HEK293 (cell line): ENCODE measurements around the gene RECQL.

Experiments used
- SP2 ChIP-seq: fragments of 450-650 bp; formaldehyde crosslinking; IDR thresholded peaks from 2 replicates; pipeline ENCODE4 v1.5.1; 2016; ENCODE audit warnings: missing biosample characterization, missing genetic modification characterization
- ZNF366 ChIP-seq: fragments of 450-650 bp; formaldehyde crosslinking; conservative IDR thresholded peaks from 2 replicates; pipeline ENCODE4 v1.5.1; 2016; ENCODE audit warnings: missing biosample characterization, missing genetic modification characterization
- ZNF530 ChIP-seq: fragments of 450-650 bp; formaldehyde crosslinking; IDR thresholded peaks from 2 replicates; pipeline ENCODE4 v1.5.1; 2016; ENCODE audit warnings: low read depth, missing biosample characterization, missing genetic modification characterization
- TF ChIP-seq, protein P1 (sequence below): fragments of 450-650 bp; formaldehyde crosslinking; IDR thresholded peaks from 2 replicates; pipeline ENCODE4 v1.5.1; 2016; ENCODE audit warnings: missing biosample characterization, missing genetic modification characterization
- TF ChIP-seq, protein P2 (sequence below): fragments of 450-650 bp; formaldehyde crosslinking; IDR thresholded peaks from 2 replicates; pipeline ENCODE4 v1.5.1; 2016; ENCODE audit warnings: missing biosample characterization, missing genetic modification characterization

DNA sequence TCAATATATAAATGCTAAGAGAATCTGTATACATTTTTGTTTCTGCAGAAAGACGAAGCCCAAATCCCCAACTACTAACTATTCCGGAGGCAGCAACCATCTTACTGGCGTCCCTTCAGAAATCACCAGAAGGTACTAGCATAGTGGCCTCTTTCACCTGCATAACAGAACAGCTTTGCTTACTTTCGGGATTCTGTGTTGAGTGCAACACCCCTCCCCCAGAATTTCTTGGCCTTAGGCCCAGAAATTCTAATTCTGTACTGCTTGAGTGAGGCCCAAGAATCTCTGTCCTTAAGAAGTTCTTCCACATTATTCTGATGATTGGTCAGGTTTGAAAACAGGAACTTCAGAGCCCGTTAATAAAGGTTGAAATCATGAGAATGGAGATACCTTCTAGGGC lies 27.5 kb upstream of the RECQL start:
- TF ChIP-seq, protein P1, sequence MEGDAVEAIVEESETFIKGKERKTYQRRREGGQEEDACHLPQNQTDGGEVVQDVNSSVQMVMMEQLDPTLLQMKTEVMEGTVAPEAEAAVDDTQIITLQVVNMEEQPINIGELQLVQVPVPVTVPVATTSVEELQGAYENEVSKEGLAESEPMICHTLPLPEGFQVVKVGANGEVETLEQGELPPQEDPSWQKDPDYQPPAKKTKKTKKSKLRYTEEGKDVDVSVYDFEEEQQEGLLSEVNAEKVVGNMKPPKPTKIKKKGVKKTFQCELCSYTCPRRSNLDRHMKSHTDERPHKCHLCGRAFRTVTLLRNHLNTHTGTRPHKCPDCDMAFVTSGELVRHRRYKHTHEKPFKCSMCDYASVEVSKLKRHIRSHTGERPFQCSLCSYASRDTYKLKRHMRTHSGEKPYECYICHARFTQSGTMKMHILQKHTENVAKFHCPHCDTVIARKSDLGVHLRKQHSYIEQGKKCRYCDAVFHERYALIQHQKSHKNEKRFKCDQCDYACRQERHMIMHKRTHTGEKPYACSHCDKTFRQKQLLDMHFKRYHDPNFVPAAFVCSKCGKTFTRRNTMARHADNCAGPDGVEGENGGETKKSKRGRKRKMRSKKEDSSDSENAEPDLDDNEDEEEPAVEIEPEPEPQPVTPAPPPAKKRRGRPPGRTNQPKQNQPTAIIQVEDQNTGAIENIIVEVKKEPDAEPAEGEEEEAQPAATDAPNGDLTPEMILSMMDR (tag by site-specific recombination): no peak
- TF ChIP-seq ZNF366 (tag by site-specific recombination): no peak
- TF ChIP-seq, protein P2, sequence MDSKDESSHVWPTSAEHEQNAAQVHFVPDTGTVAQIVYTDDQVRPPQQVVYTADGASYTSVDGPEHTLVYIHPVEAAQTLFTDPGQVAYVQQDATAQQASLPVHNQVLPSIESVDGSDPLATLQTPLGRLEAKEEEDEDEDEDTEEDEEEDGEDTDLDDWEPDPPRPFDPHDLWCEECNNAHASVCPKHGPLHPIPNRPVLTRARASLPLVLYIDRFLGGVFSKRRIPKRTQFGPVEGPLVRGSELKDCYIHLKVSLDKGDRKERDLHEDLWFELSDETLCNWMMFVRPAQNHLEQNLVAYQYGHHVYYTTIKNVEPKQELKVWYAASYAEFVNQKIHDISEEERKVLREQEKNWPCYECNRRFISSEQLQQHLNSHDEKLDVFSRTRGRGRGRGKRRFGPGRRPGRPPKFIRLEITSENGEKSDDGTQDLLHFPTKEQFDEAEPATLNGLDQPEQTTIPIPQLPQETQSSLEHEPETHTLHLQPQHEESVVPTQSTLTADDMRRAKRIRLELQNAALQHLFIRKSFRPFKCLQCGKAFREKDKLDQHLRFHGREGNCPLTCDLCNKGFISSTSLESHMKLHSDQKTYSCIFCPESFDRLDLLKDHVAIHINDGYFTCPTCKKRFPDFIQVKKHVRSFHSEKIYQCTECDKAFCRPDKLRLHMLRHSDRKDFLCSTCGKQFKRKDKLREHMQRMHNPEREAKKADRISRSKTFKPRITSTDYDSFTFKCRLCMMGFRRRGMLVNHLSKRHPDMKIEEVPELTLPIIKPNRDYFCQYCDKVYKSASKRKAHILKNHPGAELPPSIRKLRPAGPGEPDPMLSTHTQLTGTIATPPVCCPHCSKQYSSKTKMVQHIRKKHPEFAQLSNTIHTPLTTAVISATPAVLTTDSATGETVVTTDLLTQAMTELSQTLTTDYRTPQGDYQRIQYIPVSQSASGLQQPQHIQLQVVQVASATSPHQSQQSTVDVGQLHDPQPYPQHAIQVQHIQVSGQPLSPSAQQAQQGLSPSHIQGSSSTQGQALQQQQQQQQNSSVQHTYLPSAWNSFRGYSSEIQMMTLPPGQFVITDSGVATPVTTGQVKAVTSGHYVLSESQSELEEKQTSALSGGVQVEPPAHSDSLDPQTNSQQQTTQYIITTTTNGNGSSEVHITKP (tag by site-specific recombination): no peak
- TF ChIP-seq SP2 (tag by site-specific recombination): no peak
- TF ChIP-seq ZNF530 (tag by site-specific recombination): no peak
